ENCODE results near the gene MSH5.
"Not testable (repeated sequence)": the region's sequence is repeated elsewhere in the genome, so short reads cannot be mapped to it uniquely, and the experiment has no call there.

Gene MSH5

GRCh38 chr6:31739639-31740396 lies at the start of gene MSH5:
Gene MSH5 (plus strand): TSS chr6:31740005. CDS start chr6:31740467, 462 bp downstream.
- DNase-seq = peak; percentile 97

DNA sequence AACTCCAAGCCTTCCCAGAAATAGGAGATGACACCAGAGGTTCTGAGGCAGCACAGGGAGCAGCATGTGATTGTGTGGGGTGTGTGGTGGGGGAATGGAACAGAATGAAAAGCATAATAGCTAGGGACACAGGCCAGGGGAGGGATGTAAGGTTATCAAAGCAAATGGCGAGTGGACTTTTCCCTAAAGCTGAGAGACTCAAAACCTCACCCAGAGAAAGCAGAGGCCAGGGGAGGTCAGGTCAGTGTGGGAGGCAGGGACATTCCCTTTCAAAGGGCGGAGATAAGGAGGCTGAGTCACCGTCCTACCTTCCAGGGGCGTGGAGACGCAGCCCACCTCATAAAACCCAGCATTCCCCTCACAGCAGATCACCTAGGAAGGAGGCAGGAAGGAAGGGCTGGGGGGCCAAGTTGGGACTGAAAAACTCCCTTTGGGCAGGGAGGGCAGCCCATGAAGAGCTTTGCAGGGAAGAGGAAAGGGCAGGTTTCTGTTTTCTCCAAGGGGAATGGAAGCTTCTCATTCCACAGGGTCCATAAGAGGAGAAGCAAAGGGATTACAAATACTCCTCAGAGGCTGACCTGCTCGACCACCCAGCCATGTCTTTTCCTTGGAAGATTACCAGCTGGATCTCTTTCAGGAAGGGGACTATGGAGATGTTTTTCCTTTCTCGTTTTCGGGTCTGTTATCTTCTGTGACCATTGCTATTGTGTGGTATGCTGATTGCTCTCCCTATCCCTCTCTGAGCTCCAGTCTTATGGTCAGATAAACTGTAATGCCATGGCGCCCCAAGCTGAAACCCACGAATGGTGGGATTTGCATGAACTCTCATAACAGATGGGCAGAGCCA lies 49.4 kb upstream of the MSH5 start:
- DNase-seq = no peak

- no peak for DNase-seq
Observed at GRCh38 chr6:31691078-31691463, 48.7 kb upstream of the MSH5 start.

- DNase-seq = no peak
Observed at GRCh38 chr6:31691564-31692108, 48.2 kb upstream of the MSH5 start.

DNA sequence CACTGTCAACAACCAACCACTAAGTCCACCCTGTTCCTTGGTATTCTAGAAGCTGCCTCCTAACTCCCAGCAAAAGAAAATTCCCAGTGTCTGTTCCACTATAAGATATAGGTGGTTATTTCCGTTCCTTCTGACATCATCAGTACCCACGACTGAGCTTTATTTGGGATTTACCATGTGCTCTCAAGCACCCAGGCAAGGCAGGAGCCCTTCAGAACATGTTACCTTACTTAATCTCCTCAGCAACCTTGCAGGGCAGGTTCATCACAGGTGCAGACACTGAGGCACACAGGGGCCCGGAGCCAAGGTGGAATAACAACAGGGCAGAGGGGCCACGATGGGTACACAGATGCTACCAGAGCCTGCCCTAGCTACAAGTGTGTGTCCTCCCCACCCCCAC lies 47.5 kb upstream of the MSH5 start:
- no peak for DNase-seq

- no peak for DNase-seq
Observed at GRCh38 chr6:31692886-31693285, 46.9 kb upstream of the MSH5 start.

GRCh38 chr6:31693535-31693934 lies 46.3 kb upstream of the MSH5 start:
- DNase-seq = no peak

DNA sequence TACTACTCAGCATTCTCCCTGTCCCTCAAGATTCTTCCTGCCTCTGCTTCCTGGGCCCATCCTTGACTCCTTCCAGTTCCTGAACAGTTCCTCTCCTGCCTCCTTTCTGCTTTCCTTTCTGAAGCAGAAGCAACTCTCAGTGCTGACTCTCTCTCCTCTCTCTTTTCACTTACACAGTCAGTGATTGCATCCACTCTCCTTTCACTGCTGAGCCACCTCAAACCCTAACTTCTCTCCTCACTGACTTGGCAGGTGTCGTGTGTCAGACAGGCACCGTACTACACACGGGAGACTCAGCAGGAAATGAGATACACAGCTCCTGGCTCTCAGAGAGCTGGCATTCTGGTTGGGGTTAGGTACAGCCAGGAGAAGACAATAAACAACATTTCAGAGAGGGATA lies 42.2 kb upstream of the MSH5 start:
- no peak for DNase-seq

GRCh38 chr6:31700740-31701401 lies 38.9 kb upstream of the MSH5 start:
- DNase-seq = no peak

- DNase-seq = no peak
Observed at GRCh38 chr6:31701666-31702404, 38.0 kb upstream of the MSH5 start.

DNA sequence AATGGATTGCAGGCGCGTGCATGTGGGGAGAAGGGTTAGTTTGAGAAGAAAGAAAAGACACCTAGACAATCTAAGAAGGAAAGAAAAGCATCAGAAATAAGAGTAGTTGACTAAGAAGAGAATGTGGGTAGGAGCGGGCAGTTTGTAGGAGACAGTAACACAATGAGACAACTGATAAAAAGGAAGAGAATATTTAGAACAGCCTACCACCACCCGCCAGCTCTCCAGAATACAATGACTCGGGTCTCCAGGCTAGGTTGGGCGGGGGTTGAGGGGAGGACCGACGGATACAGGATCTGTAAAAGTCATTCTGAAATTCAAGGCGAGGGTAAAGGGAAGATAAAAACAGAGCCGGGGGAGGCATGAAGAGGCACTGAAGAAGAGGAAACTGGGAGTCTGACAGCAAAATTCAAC lies 37.4 kb upstream of the MSH5 start:
- DNase-seq = peak; percentile 41

DNA sequence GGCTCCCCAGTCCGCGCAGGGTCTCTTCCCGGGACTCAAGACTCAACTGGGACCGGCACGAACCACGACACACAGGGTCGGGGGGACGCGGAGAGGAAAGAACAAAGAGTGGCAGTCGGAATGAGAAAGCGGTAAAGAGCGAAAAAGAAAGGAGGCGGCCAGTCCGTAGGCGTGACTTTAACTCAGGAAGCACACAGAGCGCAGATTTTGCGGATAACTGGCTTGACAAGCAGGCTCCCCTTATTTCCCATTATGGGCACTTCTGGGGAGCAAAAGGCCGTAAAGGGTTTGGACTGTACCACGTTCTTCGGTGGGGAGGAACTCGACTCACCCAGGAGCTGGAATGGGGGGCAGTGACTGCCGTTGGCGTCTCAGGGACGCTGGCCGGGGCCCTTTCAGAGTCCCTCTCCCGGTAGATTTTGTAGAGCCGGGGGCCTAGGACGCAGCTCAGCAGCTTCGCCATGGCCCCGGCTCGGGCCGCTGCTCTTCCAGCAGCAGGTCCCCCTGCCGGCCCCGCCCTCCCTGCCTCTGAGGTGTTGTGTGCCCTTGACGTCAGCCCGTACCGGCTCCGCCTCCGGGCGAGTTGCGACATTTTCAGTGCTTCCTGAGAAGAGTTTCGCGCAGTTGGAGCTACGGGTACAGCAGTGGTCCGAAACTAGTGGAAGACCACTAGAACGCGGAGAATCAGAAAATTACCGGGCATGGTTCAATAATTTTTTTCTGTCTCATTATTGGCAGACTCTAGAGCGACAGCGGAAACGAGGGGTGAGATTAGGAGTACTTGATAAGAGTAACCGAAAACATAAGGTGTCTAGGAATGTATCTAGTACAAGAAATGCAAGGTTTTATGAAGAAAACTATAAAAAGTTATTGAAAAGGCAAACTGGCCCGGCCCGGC lies 36.7 kb upstream of the MSH5 start, which contains the start of gene ABHD16A:
Gene ABHD16A, minus strand, starts transcription at position 506 of the 898 bp plus-strand sequence. Its CDS starts 43 bp downstream, at position 463.
- peak; percentile 97 for DNase-seq

GRCh38 chr6:31705931-31706330 lies 33.9 kb upstream of the MSH5 start:
- DNase-seq = no peak

- DNase-seq = no peak
Observed at GRCh38 chr6:31706599-31706998, 33.2 kb upstream of the MSH5 start, which contains the start of gene LY6G6F. Gene LY6G6F (plus strand): TSS chr6:31706866. CDS start chr6:31706907, 41 bp downstream.

GRCh38 chr6:31707701-31708100 lies 32.1 kb upstream of the MSH5 start:
- no peak for DNase-seq

DNA sequence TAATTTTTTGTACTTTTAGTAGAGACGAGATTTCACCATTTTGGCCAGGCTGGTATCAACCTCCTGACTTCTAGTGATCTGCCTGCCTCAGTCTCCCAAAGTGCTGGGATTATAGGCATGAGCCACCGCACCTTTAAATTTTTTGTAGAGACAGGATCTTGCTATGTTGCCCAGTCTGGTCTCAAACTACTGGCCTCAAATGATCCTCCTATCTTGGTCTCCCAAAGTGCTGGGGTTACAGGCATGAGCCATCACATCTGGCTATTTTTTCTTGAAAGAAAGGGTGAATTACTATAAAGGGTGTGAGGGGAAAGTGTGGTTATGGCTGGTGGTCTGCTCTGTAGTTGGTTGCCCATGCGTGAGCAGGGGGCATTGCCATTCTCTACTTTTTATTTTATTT lies 31.6 kb upstream of the MSH5 start:
- no peak for DNase-seq

DNA sequence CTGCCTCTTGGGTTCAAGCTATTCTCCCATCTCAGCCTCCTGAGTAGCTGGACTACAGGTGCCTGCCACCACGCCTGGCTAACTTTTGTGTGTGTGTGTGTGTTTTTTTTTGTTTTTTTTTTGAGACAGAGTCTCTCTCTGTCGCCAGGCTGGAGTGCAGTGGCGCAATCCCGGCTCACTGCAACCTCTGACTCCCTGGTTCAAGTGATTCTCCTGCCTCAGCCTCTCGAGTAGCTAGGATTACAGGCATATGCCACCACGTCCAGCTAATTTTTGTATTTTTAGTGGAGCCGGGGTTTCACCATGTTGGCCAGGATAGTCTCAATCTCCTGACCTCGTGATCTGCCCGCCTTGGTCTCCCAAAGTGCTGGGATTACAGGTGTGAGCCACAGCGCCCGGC lies 30.6 kb upstream of the MSH5 start:
- not testable (repeated sequence) for DNase-seq

- no peak for DNase-seq
Observed at GRCh38 chr6:31710523-31711219, 29.1 kb upstream of the MSH5 start.

DNA sequence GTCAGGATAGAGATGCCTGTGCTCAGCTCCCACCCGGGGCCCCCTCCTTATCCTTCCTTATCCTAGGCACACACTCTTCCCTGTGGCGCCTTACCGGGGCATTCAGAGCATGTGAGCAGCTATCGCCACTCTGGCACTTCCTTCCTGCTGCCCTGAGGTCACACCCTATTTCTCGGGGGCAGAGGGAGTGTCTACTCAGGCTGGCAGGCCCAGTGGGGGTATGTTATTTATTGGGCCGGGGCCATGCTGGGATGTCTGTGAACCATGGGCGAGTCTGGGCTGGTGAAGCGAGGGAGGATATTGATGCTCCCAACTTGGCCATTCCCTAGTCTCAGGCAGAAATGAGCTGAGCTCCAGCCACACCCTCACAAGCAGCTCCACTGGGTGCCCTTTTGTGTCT lies 28.6 kb upstream of the MSH5 start:
- no peak for DNase-seq

GRCh38 chr6:31712296-31712695 lies 27.5 kb upstream of the MSH5 start:
- no peak for DNase-seq

GRCh38 chr6:31713465-31713864 lies 26.3 kb upstream of the MSH5 start:
- no peak for DNase-seq
